ENCODE data around the gene LMBR1L.

Gene LMBR1L

DNA sequence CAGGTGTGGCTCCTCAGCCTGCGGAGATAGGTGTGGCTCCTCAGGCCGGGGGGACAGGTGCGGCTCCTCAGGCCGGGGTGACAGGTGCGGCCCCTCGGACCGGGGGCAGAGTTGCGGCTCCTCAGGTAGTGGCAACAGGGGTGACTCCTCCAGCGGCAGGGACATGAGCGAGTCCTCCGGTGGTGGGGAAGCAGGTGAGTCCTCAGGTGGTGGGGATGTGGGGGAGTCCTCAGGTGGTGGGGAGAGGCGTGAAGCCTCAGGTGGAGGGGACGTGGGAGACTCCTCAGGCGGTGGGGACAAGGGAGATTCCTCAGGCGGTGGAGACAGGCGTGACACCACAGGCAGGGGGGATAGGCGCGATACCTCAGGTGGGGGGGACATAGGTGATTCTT, 59.3 kb downstream of the LMBR1L start:
- no peak for DNase-seq

DNA sequence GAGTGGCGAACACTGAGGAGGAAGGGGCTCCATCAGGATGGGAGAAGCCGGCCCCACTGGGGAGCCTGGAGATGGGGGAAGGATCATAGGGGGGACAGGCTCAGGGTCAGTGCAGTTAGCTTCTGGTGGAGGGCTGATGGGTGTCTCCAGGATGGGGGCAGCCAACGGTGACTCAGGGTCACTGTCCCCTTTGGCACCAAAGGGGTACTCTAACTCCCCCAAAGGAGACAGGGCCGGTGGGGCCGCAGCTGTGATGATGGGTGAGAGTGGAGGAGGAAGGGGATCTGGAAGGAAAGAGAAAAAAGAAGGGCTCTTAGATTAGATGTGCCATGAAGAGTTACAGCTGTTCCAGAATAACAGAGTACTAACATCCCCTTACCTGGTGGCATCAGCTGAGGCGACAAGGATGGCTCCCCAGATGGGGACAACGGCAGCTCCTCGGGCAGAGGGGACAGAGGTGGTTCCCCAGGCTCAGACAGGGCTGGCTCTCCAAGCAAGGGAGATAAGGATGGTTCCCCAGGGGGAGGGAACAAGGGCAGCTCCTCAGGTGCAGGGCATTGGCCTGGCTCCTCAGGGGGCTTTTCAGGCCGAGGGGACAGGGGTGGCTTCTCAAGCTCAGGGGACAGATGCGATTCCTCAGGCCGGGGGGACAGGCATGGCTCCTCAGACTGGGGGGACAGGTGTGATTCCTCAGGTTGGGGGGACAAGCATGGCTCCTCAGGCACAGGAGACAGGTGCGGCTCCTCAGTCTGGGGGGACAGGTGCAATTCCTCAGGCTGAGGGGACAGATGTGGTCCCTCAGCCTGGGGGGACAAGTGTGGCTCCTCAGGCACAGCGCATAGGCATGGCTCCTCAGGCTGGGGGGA, 59.9 kb downstream of the LMBR1L start:
- DNase-seq = no peak

GRCh38 chr12:49049566-49050224, 61.0 kb downstream of the LMBR1L start:
- DNase-seq = no peak

DNA sequence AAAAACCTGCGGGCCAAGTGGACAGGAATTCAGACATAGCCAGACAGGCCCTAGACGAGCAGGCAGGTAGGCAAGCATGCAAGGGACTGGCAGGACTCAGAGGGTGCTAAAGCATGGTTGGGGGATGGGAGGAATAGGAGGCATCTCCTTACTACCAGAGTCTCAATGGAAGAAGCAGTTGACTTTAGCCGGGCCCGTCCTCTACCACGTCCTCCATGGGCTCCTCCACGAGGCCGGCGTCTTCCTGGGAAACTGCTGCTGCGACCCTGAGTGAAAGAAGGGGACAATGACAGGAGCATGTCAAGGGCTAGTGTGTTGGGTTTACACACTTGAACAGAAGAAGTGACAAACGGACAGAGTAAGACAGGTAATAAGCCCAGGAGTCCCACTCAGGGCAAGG, 61.7 kb downstream of the LMBR1L start:
- DNase-seq = no peak

Measured in NCI-H2227 treated with DMSO at 0.1 percent for 48 hours (cell line).